NCI-H524 treated with DMSO at 0.1 percent for 48 hours (cell line): ENCODE measurements around the gene KLHDC7B.
"Not testable (repeated sequence)": the region's sequence is repeated elsewhere in the genome, so short reads cannot be mapped to it uniquely, and the experiment has no call there.

ENCODE experiments used
- DNase-seq: peaks from one replicate; lab custom pipeline; 2025; lab: John Stamatoyannopoulos, UW

The KLHDC7B gene

DNA sequence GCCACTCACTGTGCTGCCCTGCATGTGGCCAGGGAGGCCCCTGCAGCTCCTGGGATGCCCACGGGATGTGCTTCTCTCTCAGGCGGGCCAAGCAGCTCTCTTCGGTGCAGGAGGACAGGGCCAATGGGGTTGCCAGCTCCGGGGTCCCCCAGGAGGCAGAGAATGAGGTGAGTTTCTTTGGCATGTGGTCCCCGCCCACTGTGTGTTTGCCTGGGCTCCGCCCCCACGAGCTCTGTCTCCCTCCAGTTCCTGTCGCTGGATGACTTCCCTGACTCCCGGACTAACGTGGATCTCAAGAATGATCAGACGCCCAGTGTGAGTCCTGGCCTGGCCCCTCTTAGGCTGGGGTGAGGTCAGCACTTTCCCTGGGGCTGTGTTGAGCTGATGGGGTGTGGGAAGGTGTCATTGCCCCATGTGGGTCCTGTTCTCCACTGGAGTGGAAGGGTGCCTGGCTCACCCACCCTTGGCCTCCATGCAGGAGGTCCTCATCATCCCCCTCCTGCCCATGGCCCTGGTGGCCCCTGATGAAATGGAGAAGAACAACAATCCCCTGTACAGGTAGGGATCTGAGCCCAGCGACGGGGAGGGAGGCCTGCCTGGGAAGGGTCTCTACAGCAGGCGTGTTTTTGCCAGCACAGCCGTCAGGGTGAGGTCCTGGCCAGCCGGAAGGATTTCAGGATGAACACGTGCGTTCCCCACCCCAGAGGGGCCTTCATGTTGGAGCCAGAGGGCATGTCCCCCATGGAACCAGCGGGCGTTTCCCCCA is 28.0 kb upstream of the KLHDC7B start:
- no peak for DNase-seq

- no peak for DNase-seq
These were observed 27.1 kb upstream of the KLHDC7B start for GRCh38 chr22:50518606-50519005.

DNA sequence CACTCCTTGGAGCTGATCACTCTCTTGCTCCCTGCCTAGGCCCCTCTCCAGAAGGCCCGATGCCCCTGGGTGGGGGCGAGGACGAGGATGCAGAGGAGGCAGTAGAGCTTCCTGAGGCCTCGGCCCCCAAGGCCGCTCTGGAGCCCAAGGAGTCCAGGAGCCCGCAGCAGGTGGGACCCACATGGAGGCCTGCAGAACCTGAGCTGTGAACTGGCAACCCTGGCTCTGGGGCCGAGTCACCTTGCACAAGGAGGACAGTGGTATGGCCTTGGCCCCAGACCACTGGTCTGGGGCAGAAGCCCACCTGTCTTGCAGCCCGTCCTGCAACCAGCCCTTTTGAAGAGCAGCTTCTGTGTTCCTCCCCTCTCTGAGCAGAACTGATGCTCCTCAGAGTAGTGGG is 26.5 kb upstream of the KLHDC7B start:
- DNase-seq: no peak

DNA sequence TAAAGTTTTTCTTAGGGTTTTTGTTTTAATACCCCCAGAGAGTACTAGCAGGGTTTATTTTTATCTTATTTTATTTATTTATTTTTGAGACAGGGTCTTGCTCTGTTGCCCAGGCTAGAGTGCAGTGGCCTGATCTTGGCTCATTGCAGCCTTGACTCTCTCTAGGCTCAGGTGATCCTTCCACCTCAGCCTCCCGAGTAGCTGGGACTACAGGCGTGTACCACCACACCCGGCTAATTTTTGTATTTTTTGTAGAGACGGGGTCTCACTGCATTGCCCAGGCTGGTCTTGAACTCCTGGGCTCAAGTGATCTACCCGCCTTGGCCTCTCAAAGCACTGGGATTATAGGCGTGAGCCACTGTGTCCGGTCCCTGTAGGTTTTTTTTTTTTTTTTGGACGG is 25.5 kb upstream of the KLHDC7B start:
- DNase-seq: not testable (repeated sequence)

GRCh38 chr22:50520826-50521453 is 24.8 kb upstream of the KLHDC7B start:
- no peak for DNase-seq

DNA sequence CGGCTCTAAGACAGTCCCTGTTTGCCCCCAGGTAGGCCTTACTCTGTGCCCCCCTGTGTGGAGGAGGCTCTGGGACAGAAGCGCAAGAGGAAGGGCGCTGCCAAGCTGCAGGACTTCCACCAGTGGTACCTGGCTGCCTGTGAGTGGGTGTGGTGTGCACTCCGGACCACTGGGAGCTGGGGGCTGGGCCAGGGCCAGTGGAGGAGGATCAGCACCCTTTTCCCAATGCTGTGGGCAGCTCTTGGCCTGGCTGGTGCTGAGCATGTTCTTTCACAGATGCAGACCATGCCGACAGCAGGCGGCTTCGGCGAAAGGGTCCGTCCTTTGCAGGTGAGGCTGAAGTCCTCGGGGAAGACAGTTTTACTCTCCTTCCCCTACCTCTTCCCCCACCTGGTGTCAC is 24.0 kb upstream of the KLHDC7B start:
- DNase-seq: no peak

- no peak for DNase-seq
These were observed 23.4 kb upstream of the KLHDC7B start for GRCh38 chr22:50522208-50522805.

GRCh38 chr22:50522806-50523438 is 22.8 kb upstream of the KLHDC7B start:
- DNase-seq: no peak

GRCh38 chr22:50523458-50523805 is 22.3 kb upstream of the KLHDC7B start:
- DNase-seq: no peak

GRCh38 chr22:50523806-50524675 is 21.7 kb upstream of the KLHDC7B start:
- no peak for DNase-seq

DNA sequence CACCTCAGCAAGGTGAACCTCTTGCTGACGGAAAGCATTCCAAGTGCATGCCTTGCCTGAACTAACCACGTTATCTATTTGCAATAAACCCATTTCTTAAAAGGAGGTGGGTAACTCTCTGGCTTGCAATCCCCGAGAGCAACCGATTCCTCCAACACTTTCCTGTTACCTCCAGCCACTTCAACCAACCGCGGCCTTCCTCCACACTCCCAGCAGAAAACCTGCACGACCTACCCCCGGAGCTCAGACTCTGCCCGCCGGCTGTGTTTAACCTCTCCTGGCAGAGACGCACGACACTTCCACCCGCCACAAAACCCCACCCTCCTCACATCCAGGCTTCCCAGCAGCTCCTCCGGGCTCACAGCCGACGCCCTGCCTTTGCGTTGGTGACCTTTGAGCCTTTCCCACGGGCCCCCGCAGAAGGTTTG is 21.0 kb upstream of the KLHDC7B start:
- DNase-seq: no peak

GRCh38 chr22:50525104-50525857 is 20.4 kb upstream of the KLHDC7B start, which contains the start of gene SCO2:
Gene SCO2 (minus strand): TSS chr22:50525598. CDS start chr22:50524411, 1,187 bp downstream.
- DNase-seq: peak; percentile 60

DNA sequence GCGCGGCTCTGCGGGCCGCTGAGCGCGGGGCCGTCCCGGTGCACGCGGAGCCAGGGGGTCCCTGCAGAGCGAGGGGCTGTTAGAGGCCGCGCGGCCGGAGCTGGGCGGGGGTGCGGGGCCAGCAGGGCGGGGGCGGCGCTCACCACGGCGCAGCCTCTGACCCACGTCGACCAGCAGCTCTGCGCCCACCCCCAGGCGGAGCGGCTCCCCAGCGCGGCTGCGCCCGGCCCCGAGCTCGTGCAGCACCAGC is 19.9 kb upstream of the KLHDC7B start:
- DNase-seq: no peak

GRCh38 chr22:50526108-50526833 is 19.4 kb upstream of the KLHDC7B start:
- DNase-seq: peak; percentile 14

GRCh38 chr22:50526834-50527801 is 18.6 kb upstream of the KLHDC7B start:
- no peak for DNase-seq

DNA sequence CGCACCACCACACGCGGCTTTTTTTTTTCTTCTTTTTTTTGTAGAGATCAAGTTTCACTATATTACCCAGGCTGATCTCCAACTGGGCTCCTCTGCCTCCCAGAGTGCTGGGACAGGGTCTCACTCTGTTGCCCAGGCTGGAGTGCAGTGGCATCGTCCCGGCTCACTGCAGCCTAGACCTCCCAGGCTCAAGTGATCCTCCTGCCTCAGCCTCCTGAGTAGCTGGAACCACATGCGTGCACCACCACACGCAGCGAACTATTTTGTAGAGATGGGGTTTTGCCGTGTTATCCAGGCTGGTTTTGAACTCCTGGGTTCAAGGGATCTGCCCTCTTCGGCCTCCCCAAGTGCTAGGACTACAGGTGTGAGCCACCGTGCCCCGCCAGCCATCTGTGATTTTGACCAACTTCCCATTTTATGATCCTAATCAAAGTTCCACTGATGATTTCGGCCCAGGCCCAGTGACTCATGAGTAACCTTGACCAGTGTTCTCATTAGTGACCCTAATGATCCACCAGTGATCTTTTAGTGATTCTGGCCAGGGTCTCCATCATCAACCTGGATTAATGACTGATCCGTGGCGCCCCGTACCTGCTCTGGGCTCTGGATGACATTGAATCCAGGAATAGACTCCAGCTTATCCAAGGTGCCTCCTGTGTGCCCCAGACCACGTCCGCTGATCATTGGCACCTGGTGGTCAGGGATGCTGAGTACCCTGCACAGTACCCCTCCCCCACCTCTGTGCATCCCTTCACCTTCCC is 17.6 kb upstream of the KLHDC7B start:
- DNase-seq: no peak

DNA sequence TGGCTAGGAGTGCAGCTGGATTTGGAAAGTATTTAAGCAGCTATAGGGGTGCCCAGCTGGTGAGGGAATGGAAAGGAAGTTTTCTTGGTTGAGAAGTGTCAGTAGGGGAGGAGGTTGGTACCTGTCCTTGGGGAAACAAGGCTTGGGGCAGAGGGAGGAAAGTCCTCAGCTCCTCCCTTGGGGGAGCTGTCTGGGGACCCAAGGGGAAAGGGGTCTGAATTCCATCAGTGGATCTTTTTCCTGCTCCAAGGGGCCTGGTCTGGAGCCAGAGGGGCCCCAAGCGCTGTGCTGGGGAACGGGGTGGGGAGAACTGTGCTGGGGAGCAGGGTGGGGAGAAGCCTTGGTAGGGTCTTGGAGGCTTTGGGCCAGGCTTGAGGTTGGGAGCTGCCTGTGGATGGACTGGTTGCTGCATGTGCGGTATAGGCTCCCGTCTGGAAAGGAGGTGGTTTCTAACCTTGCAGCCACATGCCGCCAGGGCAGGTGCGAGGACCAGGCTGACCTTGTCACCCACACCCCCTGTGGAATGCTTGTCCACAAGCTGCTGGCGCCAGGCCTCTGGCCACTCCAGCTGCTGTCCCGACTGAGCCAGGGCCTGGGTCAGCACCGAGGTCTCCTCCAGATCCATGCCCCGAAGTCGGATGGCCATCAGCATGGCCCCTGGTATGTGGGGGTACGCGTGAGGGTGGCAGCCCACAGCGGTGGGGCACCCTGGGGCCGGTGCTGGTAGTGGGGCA is 16.9 kb upstream of the KLHDC7B start:
- no peak for DNase-seq

GRCh38 chr22:50529416-50529896 is 16.2 kb upstream of the KLHDC7B start:
- no peak for DNase-seq
